Neural cell (in vitro differentiated cells): ENCODE data around the gene HECW1. TPM values are rescaled to one million over a fixed set of nuclear protein-coding genes. Genes with fewer than 3 reads are reported as not detected.

ENCODE experiments used
- H2AFZ ChIP-seq: fragments of 200-600, 300-800 bp; sonication (generic), shearing (Covaris generic); 2 replicates; pipeline ENCODE4 v1.6.0; 2014; ENCODE audit warnings: low read depth, mild to moderate bottlenecking, antibody characterized with exemption, low read length, moderate library complexity
- H3F3A ChIP-seq: fragments of 200-600 bp; shearing (Covaris generic); 2 replicates; pipeline ENCODE4 v1.6.1; 2016; ENCODE audit warnings: mild to moderate bottlenecking, moderate library complexity, mixed read lengths, antibody characterized with exemption, low read length; ENCODE audit not compliant: insufficient read depth, poor library complexity, severe bottlenecking
- H3K27ac ChIP-seq: fragments of 200-600, 300-800 bp; sonication (generic), shearing (Covaris generic); 2 replicates; pipeline ENCODE4 v1.5.1; 2014; ENCODE audit warnings: mild to moderate bottlenecking, low read length, moderate library complexity
- H3K27me3 ChIP-seq: fragments of 300-800, 200-600 bp; sonication (generic), shearing (Covaris generic); 2 replicates; pipeline ENCODE4 v1.6.0; 2014; ENCODE audit warnings: mild to moderate bottlenecking, low read depth, low read length, moderate library complexity; ENCODE audit not compliant: insufficient read depth
- H3K36me3 ChIP-seq: fragments of 300-800, 200-600 bp; sonication (generic), shearing (Covaris generic); 2 replicates; pipeline ENCODE4 v1.5.1; 2014; ENCODE audit warnings: mild to moderate bottlenecking, antibody characterized with exemption, low read length, moderate library complexity; ENCODE audit not compliant: insufficient read depth
- H3K4me2 ChIP-seq: fragments of 300-800, 200-600 bp; sonication (generic), shearing (Covaris generic); 2 replicates; pipeline ENCODE4 v1.6.0; 2014; ENCODE audit warnings: mild to moderate bottlenecking, low read length
- H3K4me3 ChIP-seq: fragments of 300-800, 200-600 bp; sonication (generic), shearing (Covaris generic); 2 replicates; pipeline ENCODE4 v1.5.1; 2014; ENCODE audit warnings: mild to moderate bottlenecking, low read length, moderate library complexity
- H3K79me2 ChIP-seq: fragments of 200-600 bp; shearing (Covaris generic); replicated peaks from 2 replicates; pipeline ENCODE4 v1.6.0; 2014; ENCODE audit warnings: mild to moderate bottlenecking, low read length, moderate library complexity; ENCODE audit not compliant: insufficient read depth
- H3K9ac ChIP-seq: fragments of 300-800, 200-600 bp; sonication (generic), shearing (Covaris generic); 2 replicates; pipeline ENCODE4 v1.6.1; 2016; ENCODE audit warnings: mild to moderate bottlenecking, low read length, mixed read lengths
- H3K9me2 ChIP-seq: fragments of 200-600 bp; shearing (Covaris generic); 2 replicates; pipeline ENCODE4 v1.6.1; 2016; ENCODE audit warnings: mild to moderate bottlenecking, low read length, mixed read lengths; ENCODE audit not compliant: insufficient read depth
- H3K9me3 ChIP-seq: fragments of 200-600, 300-800 bp; sonication (generic), shearing (Covaris generic); 2 replicates; pipeline ENCODE4 v1.6.1; 2016; ENCODE audit warnings: mild to moderate bottlenecking, mixed run types, low read length, moderate library complexity, mixed read lengths
- H4K20me1 ChIP-seq: fragments of 200-600 bp; shearing (Covaris generic); 2 replicates; pipeline ENCODE4 v1.6.1; 2016; ENCODE audit warnings: mild to moderate bottlenecking, mixed run types; ENCODE audit not compliant: insufficient read depth
- EP300 ChIP-seq: fragments of 450-650 bp; conservative IDR thresholded peaks from 2 replicates; pipeline ENCODE4 v1.6.1; 2014; ENCODE audit warnings: antibody characterized with exemption, mild to moderate bottlenecking, moderate library complexity; ENCODE audit not compliant: poor library complexity, severe bottlenecking
- EZH2 ChIP-seq: fragments of 200-600, 300-800 bp; shearing (Covaris generic), sonication (generic); IDR thresholded peaks from 2 replicates; pipeline ENCODE4 v1.6.1; 2014; ENCODE audit warnings: antibody characterized with exemption, low read length, borderline replicate concordance, mild to moderate bottlenecking; ENCODE audit not compliant: insufficient read depth, poor library complexity, severe bottlenecking
- MXI1 ChIP-seq: fragments of 450-650 bp; conservative IDR thresholded peaks from 2 replicates; pipeline ENCODE4 v1.6.1; 2014; ENCODE audit warnings: antibody characterized with exemption, mild to moderate bottlenecking; ENCODE audit not compliant: poor library complexity, severe bottlenecking
- POLR2AphosphoS5 ChIP-seq: IDR thresholded peaks from 2 replicates; pipeline ENCODE4 v1.6.1; 2012
- RAD21 ChIP-seq: fragments of 450-650 bp; conservative IDR thresholded peaks from 2 replicates; pipeline ENCODE4 v1.6.1; 2014; ENCODE audit warnings: antibody characterized with exemption, mild to moderate bottlenecking, moderate library complexity
- SMC3 ChIP-seq: fragments of 450-650 bp; conservative IDR thresholded peaks from 2 replicates; pipeline ENCODE4 v1.6.1; 2014; ENCODE audit warnings: antibody characterized with exemption, mild to moderate bottlenecking, moderate library complexity; ENCODE audit not compliant: poor library complexity
- TAF1 ChIP-seq: IDR thresholded peaks from 2 replicates; pipeline ENCODE4 v1.6.1; 2012; ENCODE audit warnings: low read depth
- polyA plus RNA-seq: library from polyadenylated mRNA; depleted of rRNA; stranded (reverse); fragments of >200 nt; gene quantifications from 2 replicates; pipeline ENCODE4 v1.2.3, GENCODE V29; 2014
- TF ChIP-seq, protein P1 (sequence below): IDR thresholded peaks from 2 replicates; pipeline ENCODE4 v1.6.1; 2012; ENCODE audit warnings: borderline replicate concordance
- TF ChIP-seq, protein P2 (sequence below): fragments of 450-650 bp; IDR thresholded peaks from 2 replicates; pipeline ENCODE4 v1.5.1; 2014; ENCODE audit warnings: antibody characterized with exemption, mild to moderate bottlenecking, moderate library complexity; ENCODE audit not compliant: poor library complexity, severe bottlenecking

HECW1 gene
- polyA plus RNA-seq, 1 donor from 2014 or later, result 13.8 TPM

DNA sequence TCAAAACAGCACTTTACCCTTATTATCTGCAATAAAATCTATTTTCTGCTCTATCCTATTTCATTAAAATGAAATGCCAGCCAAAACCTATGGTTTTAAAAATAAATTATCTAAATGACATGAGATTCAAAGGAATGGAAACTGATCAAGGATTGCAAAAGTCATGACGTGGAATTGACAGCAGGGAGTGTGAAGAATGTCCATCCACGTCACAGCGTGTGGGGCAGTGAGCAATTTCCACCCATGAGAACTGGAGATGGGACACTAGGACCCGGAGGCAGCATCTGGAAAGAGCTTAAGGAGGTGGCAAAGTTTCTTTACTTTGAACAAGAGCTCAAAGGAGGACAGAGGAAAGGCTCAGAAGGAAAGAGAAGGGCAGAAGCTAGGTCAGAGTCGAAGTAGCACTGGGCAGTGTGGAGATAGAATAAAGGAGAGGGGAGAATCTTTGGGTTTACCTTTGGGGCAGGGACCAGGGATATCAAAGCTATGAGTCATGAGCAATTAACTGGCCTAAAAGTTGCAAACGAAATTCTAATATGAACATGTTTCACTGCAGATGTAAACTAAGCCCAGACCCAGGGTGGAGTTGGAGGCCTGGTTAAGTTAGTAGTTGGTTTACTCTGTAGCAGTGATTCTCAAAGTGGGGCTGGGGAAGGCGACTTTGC, 445.5 kb downstream of the HECW1 start:
- H3K9me2 ChIP-seq, result no peaks in the 10 kb centered on the region
- H4K20me1 ChIP-seq, result no peaks in the 10 kb centered on the region
- H3K9me3 ChIP-seq, result no peaks in the 10 kb centered on the region
- TF ChIP-seq, protein P1, sequence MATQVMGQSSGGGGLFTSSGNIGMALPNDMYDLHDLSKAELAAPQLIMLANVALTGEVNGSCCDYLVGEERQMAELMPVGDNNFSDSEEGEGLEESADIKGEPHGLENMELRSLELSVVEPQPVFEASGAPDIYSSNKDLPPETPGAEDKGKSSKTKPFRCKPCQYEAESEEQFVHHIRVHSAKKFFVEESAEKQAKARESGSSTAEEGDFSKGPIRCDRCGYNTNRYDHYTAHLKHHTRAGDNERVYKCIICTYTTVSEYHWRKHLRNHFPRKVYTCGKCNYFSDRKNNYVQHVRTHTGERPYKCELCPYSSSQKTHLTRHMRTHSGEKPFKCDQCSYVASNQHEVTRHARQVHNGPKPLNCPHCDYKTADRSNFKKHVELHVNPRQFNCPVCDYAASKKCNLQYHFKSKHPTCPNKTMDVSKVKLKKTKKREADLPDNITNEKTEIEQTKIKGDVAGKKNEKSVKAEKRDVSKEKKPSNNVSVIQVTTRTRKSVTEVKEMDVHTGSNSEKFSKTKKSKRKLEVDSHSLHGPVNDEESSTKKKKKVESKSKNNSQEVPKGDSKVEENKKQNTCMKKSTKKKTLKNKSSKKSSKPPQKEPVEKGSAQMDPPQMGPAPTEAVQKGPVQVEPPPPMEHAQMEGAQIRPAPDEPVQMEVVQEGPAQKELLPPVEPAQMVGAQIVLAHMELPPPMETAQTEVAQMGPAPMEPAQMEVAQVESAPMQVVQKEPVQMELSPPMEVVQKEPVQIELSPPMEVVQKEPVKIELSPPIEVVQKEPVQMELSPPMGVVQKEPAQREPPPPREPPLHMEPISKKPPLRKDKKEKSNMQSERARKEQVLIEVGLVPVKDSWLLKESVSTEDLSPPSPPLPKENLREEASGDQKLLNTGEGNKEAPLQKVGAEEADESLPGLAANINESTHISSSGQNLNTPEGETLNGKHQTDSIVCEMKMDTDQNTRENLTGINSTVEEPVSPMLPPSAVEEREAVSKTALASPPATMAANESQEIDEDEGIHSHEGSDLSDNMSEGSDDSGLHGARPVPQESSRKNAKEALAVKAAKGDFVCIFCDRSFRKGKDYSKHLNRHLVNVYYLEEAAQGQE, result no peak
- TF ChIP-seq, protein P2, sequence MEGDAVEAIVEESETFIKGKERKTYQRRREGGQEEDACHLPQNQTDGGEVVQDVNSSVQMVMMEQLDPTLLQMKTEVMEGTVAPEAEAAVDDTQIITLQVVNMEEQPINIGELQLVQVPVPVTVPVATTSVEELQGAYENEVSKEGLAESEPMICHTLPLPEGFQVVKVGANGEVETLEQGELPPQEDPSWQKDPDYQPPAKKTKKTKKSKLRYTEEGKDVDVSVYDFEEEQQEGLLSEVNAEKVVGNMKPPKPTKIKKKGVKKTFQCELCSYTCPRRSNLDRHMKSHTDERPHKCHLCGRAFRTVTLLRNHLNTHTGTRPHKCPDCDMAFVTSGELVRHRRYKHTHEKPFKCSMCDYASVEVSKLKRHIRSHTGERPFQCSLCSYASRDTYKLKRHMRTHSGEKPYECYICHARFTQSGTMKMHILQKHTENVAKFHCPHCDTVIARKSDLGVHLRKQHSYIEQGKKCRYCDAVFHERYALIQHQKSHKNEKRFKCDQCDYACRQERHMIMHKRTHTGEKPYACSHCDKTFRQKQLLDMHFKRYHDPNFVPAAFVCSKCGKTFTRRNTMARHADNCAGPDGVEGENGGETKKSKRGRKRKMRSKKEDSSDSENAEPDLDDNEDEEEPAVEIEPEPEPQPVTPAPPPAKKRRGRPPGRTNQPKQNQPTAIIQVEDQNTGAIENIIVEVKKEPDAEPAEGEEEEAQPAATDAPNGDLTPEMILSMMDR, result no peak
- TF ChIP-seq EP300, result no peak
- no peak for TF ChIP-seq TAF1
- no peak for TF ChIP-seq SMC3
- TF ChIP-seq RAD21, result no peak
- no peak for TF ChIP-seq MXI1
- TF ChIP-seq EZH2, result no peak
- no peak for TF ChIP-seq POLR2AphosphoS5
- H3K4me3 ChIP-seq, result no peak overlapping the region
- H3K36me3 ChIP-seq, result peaks cover 4% of the 10 kb centered on the region
- H3K4me2 ChIP-seq, result no peak overlapping the region
- H3F3A ChIP-seq, result no peaks in the 10 kb centered on the region
- no peaks in the 10 kb centered on the region for H3K27me3 ChIP-seq
- H3K27ac ChIP-seq, result no peak overlapping the region
- no peaks in the 10 kb centered on the region for H3K79me2 ChIP-seq
- H3K9ac ChIP-seq, result no peak overlapping the region
- no peak overlapping the region for H2AFZ ChIP-seq

GRCh38 chr7:43559171-43559945, 446.9 kb downstream of the HECW1 start:
- H3K27ac ChIP-seq, result no peak overlapping the region

More at GRCh38 chr7:43559171-43559945, 446.9 kb downstream of the HECW1 start:
- Histone ChIP-seq H3K9me2 (no peaks in the 10 kb centered on the region), H3K4me3 (no peak overlapping the region), H4K20me1 (no peaks in the 10 kb centered on the region), H3K79me2 (no peaks in the 10 kb centered on the region), H3F3A (no peaks in the 10 kb centered on the region), H3K4me2 (no peak overlapping the region), H2AFZ (no peak overlapping the region), H3K9ac (no peak overlapping the region), H3K9me3 (no peaks in the 10 kb centered on the region), H3K27me3 (no peaks in the 10 kb centered on the region), H3K36me3 (peaks cover 4% of the 10 kb centered on the region)
- no peak for TF ChIP-seq TAF1
- TF ChIP-seq, protein P2, result no peak
- TF ChIP-seq EP300, result no peak
- no peak for TF ChIP-seq RAD21
- no peak for TF ChIP-seq MXI1
- no peak for TF ChIP-seq POLR2AphosphoS5
- TF ChIP-seq EZH2, result no peak
- TF ChIP-seq SMC3, result no peak
- TF ChIP-seq, protein P1, result no peak
